Tibial nerve (tissue), 4 donors: ENCODE results near the gene PLCB3. TPM values are rescaled to one million over a fixed set of nuclear protein-coding genes. Genes with fewer than 3 reads are reported as not detected.

ENCODE experiments used
- DNase-seq, 2 donors: peaks; one replicate each; pipeline ENCODE4 v3.0.0-alpha.2; 2019; ENCODE audit warnings: low spot score in 2 of 2
- H3K27ac ChIP-seq, 4 donors: fragments of 200-600 bp; sonication (generic) in 3 of 4; one replicate each; pipeline ENCODE4 v1.5.1; 2017 to 2019; ENCODE audit warnings: mild to moderate bottlenecking in 1 of 4
- H3K27me3 ChIP-seq, 2 donors: fragments of 200-600 bp; sonication (generic) in 1 of 2; one replicate each; pipeline versions ENCODE4 v1.5.1 to v1.6.0; 2017 to 2019
- H3K36me3 ChIP-seq, 3 donors: fragments of 200-600 bp; sonication (generic); one replicate each; pipeline ENCODE4 v1.5.1; 2018 to 2019
- H3K4me1 ChIP-seq, 4 donors: fragments of 200-600 bp; sonication (generic) in 3 of 4; one replicate each; pipeline ENCODE4 v1.5.1; 2017 to 2019
- H3K4me3 ChIP-seq, 4 donors: fragments of 200-600 bp; sonication (generic) in 3 of 4; one replicate each; pipeline ENCODE4 v1.5.1; 2017 to 2019; ENCODE audit warnings: mild to moderate bottlenecking in 1 of 4, moderate library complexity in 1 of 4
- H3K9me3 ChIP-seq, 4 donors: fragments of 200-600 bp; sonication (generic) in 3 of 4; one replicate each; pipeline ENCODE4 v1.5.1; 2017 to 2019
- CTCF ChIP-seq, 5 experiments: fragments of 200-600 bp in 3 of 5; fragments of 450-650 bp in 2 of 5; sonication (generic) in 3 of 5; IDR thresholded peaks; one replicate each; pipeline ENCODE4 v1.5.1; 2016 to 2019; ENCODE audit warnings: antibody characterized with exemption in 5 of 5, mild to moderate bottlenecking in 3 of 5, moderate library complexity in 2 of 5
- EP300 ChIP-seq, 2 donors: sonication (generic); formaldehyde crosslinking; IDR thresholded peaks; one replicate each; pipeline ENCODE4 v1.6.1; 2017; ENCODE audit warnings: antibody characterized with exemption in 2 of 2, mild to moderate bottlenecking in 1 of 2
- POLR2A ChIP-seq, 2 donors: fragments of 450-650 bp; IDR thresholded peaks; one replicate each; pipeline ENCODE4 v1.6.1; 2017; ENCODE audit warnings: antibody characterized with exemption in 2 of 2, mild to moderate bottlenecking in 2 of 2, moderate library complexity in 2 of 2
- WGBS, 2 donors: methylation state at CpG; one replicate each; pipeline ENCODE4 v1.1.5; 2018; 5-methylcytosine and 5-hydroxymethylcytosine counted together
- total RNA-seq, 4 donors: library from RNA; depleted of rRNA; stranded (reverse); fragments of >200 nt; gene quantifications; one replicate each; pipeline ENCODE4 v1.1.0, GENCODE V29; 2016

Gene PLCB3
- total RNA-seq, 4 donors from 2014 or later, result 18.0 to 44.4 (median 27.1) TPM

GRCh38 chr11:64241491-64242374 lies 9.6 kb upstream of the PLCB3 start:
- H3K4me3 ChIP-seq, result peak overlapping the region; percentile 78 to 98 (median 88)
- TF ChIP-seq CTCF (IDR thresholded peaks at IDR 0.05), result peak in 1 of 5 experiments; percentile 27
- peak; percentile 44 to 74 for TF ChIP-seq EP300 (IDR thresholded peaks at IDR 0.05)
- TF ChIP-seq POLR2A (IDR thresholded peaks at IDR 0.05), result peak; percentile 13 to 59
- peaks cover 0 to 44% (median 4%) of the 10 kb centered on the region in 3 donors for H3K36me3 ChIP-seq
- peak overlapping the region; percentile 95 to 100 (median 100) for H3K27ac ChIP-seq
- 1 to 2% methylated on average over 39 to 54 of the region's 63 CpGs for WGBS, 2 donors
- H3K9me3 ChIP-seq, result no peaks in the 10 kb centered on the region
- no peaks in the 10 kb centered on the region for H3K27me3 ChIP-seq
- peaks cover 0 to 54% (median 34%) of the 10 kb centered on the region in 4 donors for H3K4me1 ChIP-seq
- DNase-seq, result no peak

- Histone ChIP-seq H3K4me1 (peaks cover 0 to 66% (median 34%) of the 10 kb centered on the region in 4 donors), H3K27ac (peak overlapping the region in 1 of 4 donors; percentile 100), H3K4me3 (no peak overlapping the region), H3K9me3 (no peaks in the 10 kb centered on the region), H3K36me3 (peaks cover 0 to 28% (median 3%) of the 10 kb centered on the region in 3 donors), H3K27me3 (no peaks in the 10 kb centered on the region)
- DNase-seq, result no peak
- 76 to 81% methylated on average over 8 of the region's 8 CpGs for WGBS, 2 donors
- TF ChIP-seq CTCF (IDR thresholded peaks at IDR 0.05) (no peak), POLR2A (IDR thresholded peaks at IDR 0.05) (no peak), EP300 (IDR thresholded peaks at IDR 0.05) (no peak)
Measured at GRCh38 chr11:64243236-64243854, 8.0 kb upstream of the PLCB3 start.

GRCh38 chr11:64244107-64244506 lies 7.2 kb upstream of the PLCB3 start:
- Histone ChIP-seq H3K36me3 (peaks cover 0 to 20% (median 0%) of the 10 kb centered on the region in 3 donors), H3K4me3 (no peak overlapping the region), H3K27me3 (no peaks in the 10 kb centered on the region), H3K9me3 (no peaks in the 10 kb centered on the region), H3K27ac (peak overlapping the region in 1 of 4 donors; percentile 16), H3K4me1 (peaks cover 0 to 73% (median 32%) of the 10 kb centered on the region in 4 donors)
- DNase-seq, result no peak
- no peak for TF ChIP-seq CTCF (IDR thresholded peaks at IDR 0.05)
- no peak for TF ChIP-seq EP300 (IDR thresholded peaks at IDR 0.05)
- no peak for TF ChIP-seq POLR2A (IDR thresholded peaks at IDR 0.05)
- WGBS, 2 donors, result 33 to 43% methylated on average over 5 of the region's 5 CpGs

- Histone ChIP-seq H3K27ac (peak overlapping the region in 3 of 4 donors; percentile 83 to 92 (median 84)), H3K27me3 (no peaks in the 10 kb centered on the region), H3K4me3 (peak overlapping the region; percentile 44 to 80 (median 70)), H3K36me3 (peaks cover 0 to 18% (median 0%) of the 10 kb centered on the region in 3 donors), H3K4me1 (peaks cover 0 to 77% (median 31%) of the 10 kb centered on the region in 4 donors), H3K9me3 (no peaks in the 10 kb centered on the region)
- TF ChIP-seq EP300 (IDR thresholded peaks at IDR 0.05) (no peak), POLR2A (IDR thresholded peaks at IDR 0.05) (no peak), CTCF (IDR thresholded peaks at IDR 0.05) (no peak)
- no peak for DNase-seq
- 0 to 15% methylated on average over 1 to 6 of the region's 6 CpGs for WGBS, 2 donors
Measured at GRCh38 chr11:64244966-64245365, 6.4 kb upstream of the PLCB3 start.
